Esophagus muscularis mucosa (tissue), 4 donors: ENCODE results near the gene UVSSA. TPM values are rescaled to one million over a fixed set of nuclear protein-coding genes. Genes with fewer than 3 reads are reported as not detected.

Source experiments
- DNase-seq: peaks from one replicate; pipeline ENCODE4 v3.0.0-alpha.2; 2017; ENCODE audit errors: extremely low spot score
- H3K27ac ChIP-seq, 4 donors: fragments of 200-600 bp; sonication (generic); replicated peaks in 1 of 4; 1 replicate in 3 of 4; 2 replicates in 1 of 4; pipeline ENCODE4 v1.5.1; 2016 to 2019; ENCODE audit warnings: mild to moderate bottlenecking in 1 of 4
- H3K27me3 ChIP-seq, 4 donors: fragments of 200-600 bp; sonication (generic); one replicate each; pipeline versions ENCODE4 v1.5.1 to v1.6.0; 2016 to 2019
- H3K36me3 ChIP-seq, 4 donors: fragments of 200-600 bp; sonication (generic); one replicate each; pipeline ENCODE4 v1.5.1; 2016 to 2019
- H3K4me1 ChIP-seq, 4 donors: fragments of 200-600 bp; sonication (generic); one replicate each; pipeline ENCODE4 v1.5.1; 2016 to 2019
- H3K4me3 ChIP-seq, 4 donors: fragments of 200-600 bp; sonication (generic); 1 replicate in 2 of 4; 2 replicates in 2 of 4; pipeline ENCODE4 v1.5.1; 2016 to 2019; ENCODE audit warnings: mild to moderate bottlenecking in 4 of 4, moderate library complexity in 1 of 4
- H3K9me3 ChIP-seq, 4 donors: fragments of 200-600 bp; sonication (generic); 1 replicate in 3 of 4; 2 replicates in 1 of 4; pipeline ENCODE4 v1.5.1; 2016 to 2019
- EP300 ChIP-seq: sonication (generic); formaldehyde crosslinking; IDR thresholded peaks from one replicate; pipeline ENCODE4 v1.6.1; 2017; ENCODE audit warnings: antibody characterized with exemption
- POLR2A ChIP-seq: fragments of 450-650 bp; IDR thresholded peaks from one replicate; pipeline ENCODE4 v1.6.1; 2017; ENCODE audit warnings: antibody characterized with exemption, moderate library complexity, mild to moderate bottlenecking, low read depth
- POLR2AphosphoS5 ChIP-seq, 2 donors: sonication (generic); formaldehyde crosslinking; IDR thresholded peaks; one replicate each; pipeline ENCODE4 v1.6.1; 2017; ENCODE audit warnings: antibody characterized with exemption in 2 of 2
- WGBS: methylation state at CpG from one replicate; pipeline ENCODE4 v1.1.5; 2018; 5-methylcytosine and 5-hydroxymethylcytosine counted together
- intact Hi-C: fragments of 100-400 bp; cut with DNase I; formaldehyde crosslinking; loops from one replicate; pipeline ENCODE4 v1.15.1; 2023
- total RNA-seq, 4 donors: library from RNA; depleted of rRNA; stranded (reverse); fragments of >200 nt; gene quantifications; one replicate each; pipeline versions ENCODE4 v1.1.0 to v1.2.1, GENCODE V29; 2016
- TF ChIP-seq, protein P1 (sequence below), 3 experiments: fragments of 200-600 bp in 2 of 3; fragments of 450-650 bp in 1 of 3; sonication (generic) in 2 of 3; IDR thresholded peaks; one replicate each; pipeline ENCODE4 v1.5.1; 2017 to 2019; ENCODE audit warnings: antibody characterized with exemption in 3 of 3, mild to moderate bottlenecking in 2 of 3, moderate library complexity in 1 of 3

UVSSA gene
- total RNA-seq, 4 donors from 2014 or later, result 8.9 to 16.5 (median 13.1) TPM

- 90% methylated on average over 27 of the region's 35 CpGs for WGBS
- no peak overlapping the region for H3K27ac ChIP-seq
- TF ChIP-seq, protein P1, sequence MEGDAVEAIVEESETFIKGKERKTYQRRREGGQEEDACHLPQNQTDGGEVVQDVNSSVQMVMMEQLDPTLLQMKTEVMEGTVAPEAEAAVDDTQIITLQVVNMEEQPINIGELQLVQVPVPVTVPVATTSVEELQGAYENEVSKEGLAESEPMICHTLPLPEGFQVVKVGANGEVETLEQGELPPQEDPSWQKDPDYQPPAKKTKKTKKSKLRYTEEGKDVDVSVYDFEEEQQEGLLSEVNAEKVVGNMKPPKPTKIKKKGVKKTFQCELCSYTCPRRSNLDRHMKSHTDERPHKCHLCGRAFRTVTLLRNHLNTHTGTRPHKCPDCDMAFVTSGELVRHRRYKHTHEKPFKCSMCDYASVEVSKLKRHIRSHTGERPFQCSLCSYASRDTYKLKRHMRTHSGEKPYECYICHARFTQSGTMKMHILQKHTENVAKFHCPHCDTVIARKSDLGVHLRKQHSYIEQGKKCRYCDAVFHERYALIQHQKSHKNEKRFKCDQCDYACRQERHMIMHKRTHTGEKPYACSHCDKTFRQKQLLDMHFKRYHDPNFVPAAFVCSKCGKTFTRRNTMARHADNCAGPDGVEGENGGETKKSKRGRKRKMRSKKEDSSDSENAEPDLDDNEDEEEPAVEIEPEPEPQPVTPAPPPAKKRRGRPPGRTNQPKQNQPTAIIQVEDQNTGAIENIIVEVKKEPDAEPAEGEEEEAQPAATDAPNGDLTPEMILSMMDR (IDR thresholded peaks at IDR 0.05), result no peak
- TF ChIP-seq POLR2AphosphoS5 (IDR thresholded peaks at IDR 0.05) (no peak), EP300 (no peak), POLR2A (no peak)
- intact Hi-C loops, result no loop called here
- H3K36me3 ChIP-seq, result peaks cover 37 to 90% (median 80%) of the 10 kb centered on the region in 4 donors
- H3K27me3 ChIP-seq, result no peaks in the 10 kb centered on the region
- peaks cover 0 to 11% (median 3%) of the 10 kb centered on the region in 4 donors for H3K4me1 ChIP-seq
- no peaks in the 10 kb centered on the region for H3K9me3 ChIP-seq
- DNase-seq, result no peak
- no peak overlapping the region for H3K4me3 ChIP-seq
Observed at GRCh38 chr4:1325681-1326635, 21.1 kb upstream of the UVSSA start.

GRCh38 chr4:1326751-1327525 is 20.1 kb upstream of the UVSSA start:
- Histone ChIP-seq H3K9me3 (no peaks in the 10 kb centered on the region), H3K27me3 (no peaks in the 10 kb centered on the region), H3K4me3 (no peak overlapping the region), H3K4me1 (peaks cover 0 to 16% (median 3%) of the 10 kb centered on the region in 4 donors), H3K36me3 (peaks cover 31 to 90% (median 84%) of the 10 kb centered on the region in 4 donors), H3K27ac (no peak overlapping the region)
- WGBS, result 91% methylated on average over 9 of the region's 30 CpGs
- no peak for DNase-seq
- intact Hi-C loops, result no loop called here
- TF ChIP-seq EP300, result no peak
- TF ChIP-seq POLR2AphosphoS5 (IDR thresholded peaks at IDR 0.05), result no peak
- no peak for TF ChIP-seq POLR2A
- TF ChIP-seq, protein P1 (IDR thresholded peaks at IDR 0.05), result no peak

GRCh38 chr4:1327526-1328266 is 19.3 kb upstream of the UVSSA start:
- 86% methylated on average over 18 of the region's 33 CpGs for WGBS
- Histone ChIP-seq H3K27ac (no peak overlapping the region), H3K9me3 (no peaks in the 10 kb centered on the region), H3K36me3 (peaks cover 30 to 90% (median 83%) of the 10 kb centered on the region in 4 donors), H3K27me3 (no peaks in the 10 kb centered on the region), H3K4me3 (no peak overlapping the region), H3K4me1 (peaks cover 0 to 17% (median 3%) of the 10 kb centered on the region in 4 donors)
- no peak for TF ChIP-seq POLR2A
- TF ChIP-seq, protein P1 (IDR thresholded peaks at IDR 0.05), result no peak
- no peak for DNase-seq
- intact Hi-C loops, result no loop called here

DNA sequence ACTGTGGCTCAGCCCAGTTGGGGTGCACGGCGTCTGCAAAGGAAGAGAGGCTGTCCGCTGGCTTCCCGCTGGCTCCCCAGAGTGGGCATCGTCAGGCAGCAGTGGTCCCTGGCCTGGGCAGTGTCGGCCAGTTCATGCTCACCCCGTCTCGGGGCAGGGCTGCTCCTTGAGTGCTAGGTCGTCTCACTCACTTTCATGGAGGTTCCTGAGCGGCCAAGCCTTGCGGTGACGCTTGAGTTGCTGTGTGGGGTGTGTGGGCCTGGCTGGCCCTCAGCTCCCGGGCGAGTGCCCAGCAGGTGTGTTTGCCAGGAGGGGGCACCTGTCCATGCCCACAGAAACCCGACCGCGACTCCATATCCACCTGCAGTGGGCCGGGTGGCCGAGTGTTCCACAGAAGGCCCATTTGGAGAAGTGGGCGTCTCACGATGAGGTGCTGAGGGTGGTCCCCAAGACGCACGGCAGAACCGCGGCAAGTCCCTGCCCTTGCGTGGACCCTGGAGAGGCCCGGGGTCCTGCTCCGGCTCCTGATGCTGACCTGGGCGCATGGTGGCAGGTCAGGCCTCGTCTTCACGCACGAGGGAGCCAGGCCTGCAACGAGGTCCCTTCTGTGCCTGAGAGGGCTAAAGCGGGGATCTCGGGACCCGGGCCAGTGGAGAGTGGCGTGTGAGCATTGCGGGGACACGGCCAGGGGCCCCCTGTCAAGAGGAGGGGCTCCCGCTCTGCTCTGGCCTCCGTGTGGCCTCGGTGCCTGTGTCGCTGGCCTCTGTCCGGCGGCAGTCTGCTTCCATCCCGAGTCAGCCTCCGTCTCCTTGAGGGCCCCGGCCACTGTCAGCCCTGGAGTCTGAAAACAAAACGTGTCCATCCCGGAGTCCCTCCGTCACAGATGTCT is 18.5 kb upstream of the UVSSA start:
- WGBS, result 91% methylated on average over 32 of the region's 51 CpGs
- TF ChIP-seq POLR2A, result no peak
- no peak for TF ChIP-seq EP300
- TF ChIP-seq POLR2AphosphoS5 (IDR thresholded peaks at IDR 0.05), result no peak
- TF ChIP-seq, protein P1 (IDR thresholded peaks at IDR 0.05), result no peak
- no peak for DNase-seq
- intact Hi-C loops, result no loop called here
- Histone ChIP-seq H3K27me3 (no peaks in the 10 kb centered on the region), H3K4me3 (no peak overlapping the region), H3K4me1 (peaks cover 0 to 17% (median 3%) of the 10 kb centered on the region in 4 donors), H3K9me3 (no peaks in the 10 kb centered on the region), H3K27ac (no peak overlapping the region), H3K36me3 (peaks cover 28 to 91% (median 84%) of the 10 kb centered on the region in 4 donors)
